Liver (tissue), 9 donors: ENCODE measurements around the gene GRIA1. TPM values are rescaled to one million over a fixed set of nuclear protein-coding genes. Genes with fewer than 3 reads are reported as not detected.

ENCODE experiments used
- DNase-seq: peaks from one replicate; pipeline ENCODE4 v3.0.0-alpha.2; 2017; ENCODE audit warnings: low spot score
- H3K27ac ChIP-seq, 2 donors: one replicate each; pipeline ENCODE4 v1.7.0; 2013; ENCODE audit warnings: inconsistent platforms in 2 of 2, low read length in 2 of 2, control low read depth in 1 of 2, low read depth in 1 of 2, mild to moderate bottlenecking in 1 of 2
- H3K27me3 ChIP-seq, 4 donors: one replicate each; pipeline versions ENCODE4 v1.6.1 to v1.7.0; 2013; ENCODE audit warnings: low read length in 3 of 4, inconsistent platforms in 1 of 4, mild to moderate bottlenecking in 1 of 4, moderate library complexity in 1 of 4; ENCODE audit not compliant: control insufficient read depth in 4 of 4, insufficient read depth in 4 of 4
- H3K36me3 ChIP-seq, 4 donors: one replicate each; pipeline versions ENCODE4 v1.6.1 to v1.7.0; 2013; ENCODE audit warnings: low read length in 3 of 4, mild to moderate bottlenecking in 3 of 4, low read depth in 1 of 4, moderate library complexity in 1 of 4; ENCODE audit not compliant: control insufficient read depth in 4 of 4, insufficient read depth in 3 of 4
- H3K4me1 ChIP-seq, 4 donors: one replicate each; pipeline versions ENCODE4 v1.6.1 to v1.7.0; 2013; ENCODE audit warnings: low read length in 3 of 4, mild to moderate bottlenecking in 3 of 4, moderate library complexity in 1 of 4; ENCODE audit not compliant: control insufficient read depth in 4 of 4, insufficient read depth in 4 of 4
- H3K4me3 ChIP-seq, 3 donors: one replicate each; pipeline versions ENCODE4 v1.6.1 to v1.7.0; 2013; ENCODE audit warnings: low read length in 3 of 3, control low read depth in 1 of 3, low read depth in 1 of 3, mild to moderate bottlenecking in 1 of 3
- H3K9ac ChIP-seq, 2 donors: one replicate each; pipeline ENCODE4 v1.7.0; 2013; ENCODE audit warnings: low read length in 2 of 2, mild to moderate bottlenecking in 2 of 2, moderate library complexity in 2 of 2, control low read depth in 1 of 2, low read depth in 1 of 2
- H3K9me3 ChIP-seq, 4 donors: one replicate each; pipeline versions ENCODE4 v1.6.1 to v1.7.0; 2013; ENCODE audit warnings: low read length in 3 of 4; ENCODE audit not compliant: control insufficient read depth in 4 of 4
- ATF3 ChIP-seq: IDR thresholded peaks from 2 replicates; pipeline ENCODE4 v1.6.1; 2016; ENCODE audit warnings: antibody characterized with exemption
- EGR1 ChIP-seq, 2 donors: IDR thresholded peaks; 2 replicates each; pipeline ENCODE4 v1.6.1; 2016 to 2018; ENCODE audit warnings: antibody characterized with exemption in 2 of 2, low read depth in 2 of 2
- FOXA1 ChIP-seq: IDR thresholded peaks from 2 replicates; pipeline ENCODE4 v1.6.1; 2016; ENCODE audit warnings: antibody characterized with exemption
- FOXA2 ChIP-seq: IDR thresholded peaks from 2 replicates; pipeline ENCODE4 v1.6.1; 2016; ENCODE audit warnings: antibody characterized with exemption
- GABPA ChIP-seq, 2 donors: IDR thresholded peaks in 1 of 2; conservative IDR thresholded peaks in 1 of 2; 2 replicates each; pipeline ENCODE4 v1.6.1; 2016; ENCODE audit warnings: antibody characterized with exemption in 2 of 2, mild to moderate bottlenecking in 1 of 2, moderate library complexity in 1 of 2
- HNF4A ChIP-seq, 2 donors: conservative IDR thresholded peaks; 2 replicates each; pipeline ENCODE4 v1.6.1; 2016; ENCODE audit warnings: antibody characterized with exemption in 2 of 2, mild to moderate bottlenecking in 2 of 2
- HNF4G ChIP-seq: IDR thresholded peaks from 2 replicates; pipeline ENCODE4 v1.6.1; 2016; ENCODE audit warnings: antibody characterized with exemption
- MAX ChIP-seq: IDR thresholded peaks from 2 replicates; pipeline ENCODE4 v1.6.1; 2016; ENCODE audit warnings: antibody characterized with exemption
- NR2F2 ChIP-seq: IDR thresholded peaks from 2 replicates; pipeline ENCODE4 v1.6.1; 2016; ENCODE audit warnings: antibody characterized with exemption
- RAD21 ChIP-seq, 2 donors: IDR thresholded peaks; 2 replicates each; pipeline ENCODE4 v1.6.1; 2016; ENCODE audit warnings: antibody characterized with exemption in 2 of 2, mild to moderate bottlenecking in 2 of 2
- RXRA ChIP-seq, 2 donors: IDR thresholded peaks; 2 replicates each; pipeline ENCODE4 v1.6.1; 2017 to 2018; ENCODE audit warnings: antibody characterized with exemption in 2 of 2, mild to moderate bottlenecking in 1 of 2
- TAF1 ChIP-seq: conservative IDR thresholded peaks from 2 replicates; pipeline ENCODE4 v1.6.1; 2016; ENCODE audit warnings: antibody characterized with exemption, mild to moderate bottlenecking
- WGBS: extraction: QIAGEN DNeasy Blood & Tissue Kit; methylation state at CpG from one replicate; pipeline ENCODE4 v1.1.7; 2013; 5-methylcytosine and 5-hydroxymethylcytosine counted together
- polyA plus RNA-seq, 2 donors: library from polyadenylated mRNA; stranded (reverse) in 1 of 2; unstranded in 1 of 2; fragments of 200-250 nt in 1 of 2; fragments of >200 nt in 1 of 2; fragmentation: Nextera tagmentation in 1 of 2; extraction: Ambion mirVana in 1 of 2; gene quantifications; one replicate each; pipeline versions ENCODE4 v1.2.1 to v1.2.3, GENCODE V29; 2013 to 2015
- total RNA-seq, 2 donors: library from RNA; depleted of rRNA; stranded (reverse); fragments of >200 nt; gene quantifications; one replicate each; pipeline ENCODE4 v1.2.3, GENCODE V29; 2014
- TF ChIP-seq, protein P1 (sequence below): fragments of 150-350 bp; IDR thresholded peaks from 2 replicates; pipeline ENCODE4 v1.5.1; 2017; ENCODE audit warnings: improper control_type of control experiment, low read depth, low read length; ENCODE audit not compliant: missing input control
- donor health status: healthy.
- donor health status: healthy.
- donor health status: healthy.
- donor health status: healthy.
- donor health status: healthy.

Gene GRIA1
- total and polyA plus RNA-seq, 4 donors, result 0.08 TPM; not detected in 3

DNA sequence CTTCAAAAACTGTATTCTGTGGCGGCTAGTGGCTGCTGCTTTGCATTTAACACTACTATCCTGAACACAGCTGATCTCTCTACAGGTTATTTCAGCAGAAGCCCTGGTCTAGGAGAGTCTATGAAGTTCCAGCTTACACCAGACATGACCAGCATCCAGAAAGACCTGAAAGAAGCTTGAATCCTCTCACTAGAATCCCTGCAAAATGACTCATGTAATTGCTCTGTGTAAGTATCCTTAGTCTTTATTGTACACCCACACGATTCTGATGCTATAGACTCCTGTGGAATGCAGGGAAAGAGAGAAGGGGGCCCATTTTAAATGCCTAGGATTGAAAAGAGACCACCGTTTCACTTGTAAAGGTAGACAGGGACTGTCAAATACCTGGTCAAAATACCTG, 859 bp upstream of the GRIA1 start:
- Histone ChIP-seq H3K9ac (no peak overlapping the region), H3K27ac (no peak overlapping the region), H3K27me3 (peaks cover 0 to 5% (median 0%) of the 10 kb centered on the region in 4 donors), H3K4me3 (no peak overlapping the region), H3K9me3 (no peaks in the 10 kb centered on the region), H3K4me1 (peaks cover 0 to 5% (median 0%) of the 10 kb centered on the region in 4 donors), H3K36me3 (no peaks in the 10 kb centered on the region)
- 73% methylated on average over 3 of the region's 3 CpGs for WGBS
- DNase-seq, result no peak
- TF ChIP-seq TAF1 (no peak), RXRA (IDR thresholded peaks at IDR 0.05) (no peak), FOXA2 (no peak), ATF3 (no peak), EGR1 (IDR thresholded peaks at IDR 0.05; ENCODE audit: low read depth in 2 of 2) (no peak), HNF4A (conservative IDR thresholded peaks at IDR 0.05) (no peak)

- 30% methylated on average over 14 of the region's 14 CpGs for WGBS
- Histone ChIP-seq H3K4me1 (peaks cover 0 to 5% (median 0%) of the 10 kb centered on the region in 4 donors), H3K4me3 (no peak overlapping the region), H3K27me3 (peaks cover 0 to 5% (median 0%) of the 10 kb centered on the region in 4 donors), H3K9ac (no peak overlapping the region), H3K36me3 (no peaks in the 10 kb centered on the region), H3K9me3 (no peaks in the 10 kb centered on the region), H3K27ac (no peak overlapping the region)
- DNase-seq, result no peak
- TF ChIP-seq NR2F2 (no peak), HNF4A (conservative IDR thresholded peaks at IDR 0.05) (no peak), MAX (no peak), HNF4G (no peak), RAD21 (IDR thresholded peaks at IDR 0.05) (no peak), FOXA1 (no peak)
Observed at GRCh38 chr5:153491038-153491744, 721 bp downstream of the GRIA1 start.

DNA sequence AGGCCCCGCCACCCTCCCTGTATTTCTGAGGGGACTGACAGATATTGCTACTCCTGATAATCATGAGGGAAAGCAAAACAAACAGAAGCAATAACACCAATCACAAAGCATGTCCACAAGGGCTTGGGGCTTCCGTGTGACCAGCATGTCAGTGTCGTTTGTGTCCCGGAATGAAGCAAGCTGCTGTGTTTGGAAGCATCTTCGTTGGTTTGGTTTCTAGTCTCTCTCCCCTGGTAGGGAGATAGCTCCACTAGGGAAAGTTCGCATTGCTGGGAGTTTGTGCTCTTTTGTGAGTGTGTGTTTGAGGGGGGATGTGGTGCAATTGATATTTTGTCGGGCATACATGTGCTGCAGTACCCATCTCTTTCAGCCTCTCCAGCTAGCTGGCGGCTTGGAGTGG, 1.4 kb downstream of the GRIA1 start:
- H3K4me3 ChIP-seq, result no peak overlapping the region
- WGBS, result 55% methylated on average over 8 of the region's 8 CpGs
- no peak for TF ChIP-seq TAF1
- no peak for TF ChIP-seq EGR1 (IDR thresholded peaks at IDR 0.05; ENCODE audit: low read depth in 2 of 2)
- TF ChIP-seq GABPA (IDR thresholded peaks at IDR 0.05 in 1 of 2, conservative IDR thresholded peaks at IDR 0.05 in 1 of 2), result no peak
- TF ChIP-seq NR2F2, result no peak
- TF ChIP-seq, protein P1, sequence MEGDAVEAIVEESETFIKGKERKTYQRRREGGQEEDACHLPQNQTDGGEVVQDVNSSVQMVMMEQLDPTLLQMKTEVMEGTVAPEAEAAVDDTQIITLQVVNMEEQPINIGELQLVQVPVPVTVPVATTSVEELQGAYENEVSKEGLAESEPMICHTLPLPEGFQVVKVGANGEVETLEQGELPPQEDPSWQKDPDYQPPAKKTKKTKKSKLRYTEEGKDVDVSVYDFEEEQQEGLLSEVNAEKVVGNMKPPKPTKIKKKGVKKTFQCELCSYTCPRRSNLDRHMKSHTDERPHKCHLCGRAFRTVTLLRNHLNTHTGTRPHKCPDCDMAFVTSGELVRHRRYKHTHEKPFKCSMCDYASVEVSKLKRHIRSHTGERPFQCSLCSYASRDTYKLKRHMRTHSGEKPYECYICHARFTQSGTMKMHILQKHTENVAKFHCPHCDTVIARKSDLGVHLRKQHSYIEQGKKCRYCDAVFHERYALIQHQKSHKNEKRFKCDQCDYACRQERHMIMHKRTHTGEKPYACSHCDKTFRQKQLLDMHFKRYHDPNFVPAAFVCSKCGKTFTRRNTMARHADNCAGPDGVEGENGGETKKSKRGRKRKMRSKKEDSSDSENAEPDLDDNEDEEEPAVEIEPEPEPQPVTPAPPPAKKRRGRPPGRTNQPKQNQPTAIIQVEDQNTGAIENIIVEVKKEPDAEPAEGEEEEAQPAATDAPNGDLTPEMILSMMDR, result no peak
- no peak overlapping the region for H3K27ac ChIP-seq
- no peak for DNase-seq
- H3K27me3 ChIP-seq, result peaks cover 0 to 5% (median 0%) of the 10 kb centered on the region in 4 donors
- peaks cover 0 to 5% (median 0%) of the 10 kb centered on the region in 4 donors for H3K4me1 ChIP-seq
- no peak overlapping the region for H3K9ac ChIP-seq
- no peaks in the 10 kb centered on the region for H3K36me3 ChIP-seq
- H3K9me3 ChIP-seq, result no peaks in the 10 kb centered on the region
